HG03439 (cell line): Measurements from ENCODE around the gene PPP1R1A.
A peak's percentile ranks its signal among the peaks of the same experiment; 100 is the strongest.

Experiments used
- ATAC-seq: cut with Tn5 transposase; IDR thresholded peaks from one replicate; pipeline ENCODE4 v1.9.1; 2021; ENCODE audit warnings: mild to moderate bottlenecking, moderate library complexity; ENCODE audit not compliant: unreplicated experiment

The PPP1R1A gene

DNA sequence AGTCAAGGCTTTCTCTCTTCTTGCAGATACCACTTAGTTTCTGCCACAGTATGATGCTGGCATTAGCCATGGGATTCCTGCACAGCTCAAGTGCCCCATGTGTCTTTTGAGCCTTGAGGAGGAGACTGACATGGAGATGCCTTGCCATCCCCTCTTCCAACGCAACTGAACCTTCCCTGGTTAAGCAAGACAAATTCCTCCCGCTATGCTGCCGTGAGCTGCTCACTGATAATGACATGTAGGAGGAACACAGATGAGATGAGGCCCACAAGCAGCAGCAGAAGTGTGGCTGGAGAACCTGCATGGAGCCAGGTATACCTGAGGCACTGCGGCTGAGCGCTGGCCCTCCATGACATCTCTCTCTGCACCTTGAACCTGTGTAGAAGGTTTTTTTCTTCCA lies 15.4 kb upstream of the PPP1R1A start:
- ATAC-seq, result no peak

DNA sequence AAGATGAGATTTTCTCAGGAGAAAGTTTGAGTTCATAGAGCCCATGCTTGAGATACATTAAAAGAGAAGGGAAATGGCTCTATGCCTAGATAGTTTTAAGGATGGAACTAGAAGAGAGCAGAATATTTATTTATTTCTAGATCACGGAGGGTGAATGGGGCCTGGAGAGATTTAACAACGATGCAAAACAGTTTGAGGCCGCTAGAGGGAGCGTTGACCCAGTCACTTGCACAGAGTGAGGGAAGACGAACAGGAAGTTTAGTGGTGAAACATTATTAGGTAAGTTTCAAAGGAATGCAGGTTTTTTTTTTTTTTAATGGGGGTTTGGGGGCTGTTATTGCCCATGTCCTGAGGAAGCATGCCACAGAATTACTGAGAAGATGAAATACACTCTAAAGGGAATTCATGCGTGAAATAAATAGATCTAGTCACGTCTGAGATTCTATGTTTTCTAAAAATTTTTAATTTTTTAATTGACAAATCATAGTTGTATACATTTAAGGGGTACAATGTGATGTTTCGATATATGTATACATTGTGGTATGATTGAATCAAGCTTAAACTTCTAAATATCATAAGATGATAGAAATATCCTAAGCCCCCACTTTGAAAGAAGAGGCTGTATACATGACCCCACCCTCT lies 14.8 kb upstream of the PPP1R1A start:
- peak; percentile 91 for ATAC-seq

DNA sequence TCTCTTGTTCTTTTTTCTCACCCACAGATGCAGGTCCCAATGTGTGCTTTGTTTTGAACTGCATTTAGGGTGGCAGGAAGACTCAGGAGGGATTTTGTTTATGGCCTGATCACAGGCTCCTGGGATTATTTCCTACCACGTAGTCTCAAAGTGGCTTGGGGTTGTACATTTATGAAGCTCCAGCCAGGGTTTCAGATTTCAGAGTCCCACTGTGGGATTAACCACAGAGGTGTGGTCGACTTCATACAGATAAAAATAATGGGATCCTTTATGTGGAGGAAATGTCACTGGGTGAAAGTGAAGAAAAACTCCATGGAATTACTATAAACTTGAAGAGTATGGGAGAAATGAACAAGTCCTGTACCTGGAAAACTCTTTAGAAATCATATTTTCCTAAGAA lies 14.2 kb upstream of the PPP1R1A start:
- no peak for ATAC-seq

DNA sequence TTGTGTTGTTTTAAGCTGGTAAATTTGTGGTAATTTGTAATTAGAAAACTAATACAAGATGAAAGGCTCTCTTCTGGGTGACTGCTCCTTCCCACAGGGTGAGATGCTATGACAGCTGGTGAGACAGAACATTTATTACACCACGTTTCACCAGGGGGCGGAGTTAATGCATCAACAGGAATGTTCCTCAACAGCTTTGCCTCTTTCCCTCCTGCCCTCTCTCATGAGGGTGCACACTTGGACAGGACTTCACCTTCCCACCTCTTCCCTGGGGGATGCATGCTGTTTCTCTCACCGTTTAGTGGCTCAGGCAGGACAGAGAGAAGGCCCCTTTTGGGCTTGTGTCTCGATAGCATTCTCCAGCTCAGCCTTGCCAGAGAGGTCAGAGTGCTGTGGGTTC lies 13.4 kb upstream of the PPP1R1A start:
- no peak for ATAC-seq

DNA sequence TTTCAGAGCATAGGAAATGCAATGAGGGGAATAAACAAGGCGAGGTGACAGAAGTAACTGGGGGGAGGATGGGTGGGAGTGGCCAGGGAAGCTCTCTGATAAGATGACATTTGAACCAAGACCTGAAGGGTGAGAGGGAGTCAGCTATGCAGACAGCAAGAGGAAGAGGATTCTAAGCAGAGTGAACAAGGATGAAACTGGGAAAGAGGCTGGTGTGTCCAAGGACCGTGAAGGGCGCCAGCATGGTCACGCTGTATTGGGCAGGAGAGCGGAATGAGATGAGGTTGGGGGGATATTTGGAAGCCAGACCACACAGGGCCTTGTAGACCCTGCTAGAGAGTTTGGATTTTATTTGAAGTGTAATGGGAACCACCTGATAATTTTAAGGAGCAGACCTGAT lies 10.5 kb upstream of the PPP1R1A start:
- ATAC-seq, result no peak

DNA sequence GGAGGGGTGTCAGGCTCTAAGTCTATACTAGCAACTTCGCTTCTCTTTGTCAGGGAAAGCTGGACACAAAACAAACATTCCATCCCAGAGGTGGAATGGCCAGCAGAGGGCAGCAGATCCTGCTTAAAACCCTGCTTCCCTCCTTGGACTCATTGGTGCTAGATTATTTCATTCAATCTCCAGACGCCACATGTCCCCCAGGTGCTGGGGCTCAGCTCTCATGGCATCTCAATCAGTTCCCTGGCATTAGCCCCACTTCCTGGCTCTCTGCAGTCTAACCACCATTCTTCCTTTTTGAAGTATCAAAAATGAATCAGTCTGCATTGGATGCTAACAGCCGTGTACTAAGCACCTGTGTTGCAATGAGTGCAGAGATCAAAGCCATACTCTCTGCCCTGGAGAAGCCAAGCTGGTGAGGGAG lies 8.1 kb upstream of the PPP1R1A start:
- no peak for ATAC-seq

DNA sequence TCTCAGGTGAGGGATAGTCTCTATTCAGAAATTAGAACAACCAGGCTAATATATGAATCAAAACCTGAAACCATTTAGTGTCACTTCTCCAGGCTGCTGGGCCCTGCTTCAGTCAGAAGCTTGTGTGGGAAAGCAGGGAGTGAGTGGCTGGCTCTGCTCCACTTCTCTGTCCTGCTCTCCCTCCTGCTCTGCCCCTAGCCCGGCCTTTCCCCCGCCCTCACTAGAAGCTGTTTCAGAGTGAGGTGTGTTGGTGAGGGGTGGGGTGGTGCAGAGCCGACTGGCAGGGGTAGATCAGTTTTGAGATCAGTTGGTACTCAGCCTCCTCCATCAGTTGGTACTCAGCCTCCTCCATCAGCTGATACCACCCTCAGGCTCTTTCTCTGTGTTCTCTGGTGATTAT lies 7.0 kb upstream of the PPP1R1A start:
- no peak for ATAC-seq

DNA sequence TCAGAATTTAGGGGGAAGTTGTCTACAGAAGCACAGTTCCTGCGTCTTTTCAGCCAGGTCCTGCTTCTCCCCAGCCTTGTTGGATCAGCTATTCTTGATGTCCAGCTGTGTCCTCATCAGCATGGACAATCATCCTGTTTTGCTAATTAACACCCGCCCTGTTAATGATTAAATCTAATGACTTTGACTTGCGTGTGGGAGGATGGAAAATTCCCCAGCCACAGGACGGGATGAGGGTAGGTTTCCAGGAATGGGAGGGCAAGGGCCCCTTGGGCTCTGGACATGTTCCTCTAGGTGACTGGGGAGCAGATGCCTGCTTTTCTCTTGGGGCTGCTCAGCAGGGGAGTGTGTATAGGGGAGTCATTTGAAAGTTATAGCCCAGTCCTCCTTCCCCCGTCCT lies 5.3 kb upstream of the PPP1R1A start:
- ATAC-seq, result no peak

DNA sequence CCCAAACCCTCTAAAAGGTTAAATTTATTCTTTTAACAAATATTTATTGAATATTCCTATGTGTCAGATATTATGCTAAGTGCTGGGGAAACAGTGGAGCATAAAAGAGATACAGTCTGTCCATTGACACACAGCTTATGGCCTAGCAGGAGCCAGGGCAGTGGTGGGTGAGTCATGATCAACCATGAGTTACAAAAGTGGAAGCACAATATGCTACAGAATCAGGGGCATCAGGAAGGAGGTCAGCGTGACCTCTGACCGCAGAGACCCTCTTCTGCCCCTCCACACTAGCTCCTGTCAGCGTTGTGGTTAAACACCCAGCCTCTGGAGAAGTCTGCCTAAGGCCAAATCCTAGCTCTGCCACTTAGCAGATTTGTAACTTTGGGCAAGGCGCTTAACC lies 4.7 kb upstream of the PPP1R1A start:
- ATAC-seq, result no peak

DNA sequence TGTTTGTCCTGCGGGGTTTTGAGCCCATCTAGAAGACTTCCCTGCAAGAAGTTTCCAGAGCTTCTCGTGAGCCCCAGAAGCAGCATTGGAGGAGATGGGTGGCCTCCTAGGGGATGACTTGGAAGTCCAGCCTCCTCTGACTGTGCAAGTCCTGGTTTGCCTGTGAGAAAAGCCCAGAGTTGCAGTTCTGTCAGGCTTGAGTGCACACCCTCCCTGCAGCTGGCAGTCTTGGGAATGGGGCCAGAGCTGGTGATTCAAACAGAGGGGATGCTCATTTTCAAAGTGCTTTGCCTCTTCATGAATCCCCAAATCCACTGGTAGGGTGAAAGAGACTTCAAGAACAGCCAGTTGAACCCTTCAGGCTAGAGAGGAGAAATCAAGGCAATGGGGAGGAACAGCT lies 3.9 kb upstream of the PPP1R1A start:
- no peak for ATAC-seq

DNA sequence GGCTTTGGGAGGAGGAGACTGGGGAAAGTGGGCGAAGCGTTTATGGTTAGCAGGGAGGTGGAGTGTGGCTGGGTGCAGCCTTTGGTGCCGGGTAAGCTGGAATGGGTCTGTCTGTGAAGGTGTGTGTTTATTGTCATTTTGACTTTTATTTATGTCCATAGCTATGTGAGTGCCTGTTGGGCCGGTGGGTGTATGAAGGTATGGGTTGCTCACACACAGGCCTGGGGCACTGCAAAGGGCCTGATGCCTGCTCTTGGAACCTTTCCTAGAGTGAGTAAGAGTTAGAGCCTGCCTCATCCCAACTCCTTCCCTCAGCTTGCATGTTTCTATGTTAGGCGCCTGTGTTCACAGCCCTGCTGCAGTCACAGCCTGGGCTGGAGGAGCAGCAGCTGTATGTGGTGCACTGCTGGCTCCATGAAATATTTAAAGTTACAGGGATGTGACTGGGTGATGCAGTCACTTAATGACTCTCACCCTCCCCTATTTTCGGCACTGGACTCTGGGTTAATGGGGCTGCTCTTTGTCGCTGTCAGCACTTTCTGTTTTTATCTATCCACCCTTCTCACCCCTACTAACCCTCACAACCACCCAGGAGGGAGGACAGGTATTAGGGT lies 2.6 kb upstream of the PPP1R1A start:
- ATAC-seq, result no peak

DNA sequence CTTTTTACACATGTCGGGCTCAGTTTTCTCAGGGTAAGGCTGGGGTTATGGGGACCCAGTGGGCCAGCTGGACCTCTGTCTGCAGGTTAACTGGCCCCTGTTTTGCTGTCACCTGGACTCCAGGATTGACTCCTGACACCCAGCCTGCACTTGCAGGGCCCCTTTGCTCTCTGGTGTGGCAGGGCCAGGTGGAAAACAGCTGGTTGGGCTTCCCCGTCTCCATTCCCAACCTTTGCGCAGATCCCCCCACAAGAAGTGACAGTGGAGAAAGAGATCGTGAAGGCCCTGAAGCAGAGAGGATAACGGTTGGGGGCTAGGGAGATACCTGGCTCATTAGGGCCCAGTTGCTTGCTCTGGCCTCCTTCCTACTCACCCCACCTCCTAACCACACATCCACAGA lies 1.5 kb upstream of the PPP1R1A start:
- ATAC-seq, result no peak

DNA sequence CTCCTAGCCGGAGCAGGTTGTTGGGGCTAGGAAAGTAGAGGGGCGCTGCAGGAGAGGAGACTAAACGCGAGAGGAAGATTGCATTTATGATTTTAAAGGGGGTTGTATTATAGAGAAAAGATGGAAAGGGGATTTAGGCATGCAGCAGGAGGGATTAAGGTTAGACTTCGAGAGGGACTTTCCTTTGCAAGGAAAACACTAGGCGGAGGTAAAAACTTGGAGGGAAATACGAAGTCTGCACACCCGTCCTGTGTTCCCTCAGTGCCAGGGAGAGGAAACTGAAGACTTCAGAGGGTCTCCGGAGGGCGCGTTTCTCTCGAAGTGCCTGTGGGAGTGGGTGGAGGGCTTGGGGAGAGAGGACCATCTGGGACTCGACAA lies 420 bp upstream of the PPP1R1A start:
- ATAC-seq, result no peak

DNA sequence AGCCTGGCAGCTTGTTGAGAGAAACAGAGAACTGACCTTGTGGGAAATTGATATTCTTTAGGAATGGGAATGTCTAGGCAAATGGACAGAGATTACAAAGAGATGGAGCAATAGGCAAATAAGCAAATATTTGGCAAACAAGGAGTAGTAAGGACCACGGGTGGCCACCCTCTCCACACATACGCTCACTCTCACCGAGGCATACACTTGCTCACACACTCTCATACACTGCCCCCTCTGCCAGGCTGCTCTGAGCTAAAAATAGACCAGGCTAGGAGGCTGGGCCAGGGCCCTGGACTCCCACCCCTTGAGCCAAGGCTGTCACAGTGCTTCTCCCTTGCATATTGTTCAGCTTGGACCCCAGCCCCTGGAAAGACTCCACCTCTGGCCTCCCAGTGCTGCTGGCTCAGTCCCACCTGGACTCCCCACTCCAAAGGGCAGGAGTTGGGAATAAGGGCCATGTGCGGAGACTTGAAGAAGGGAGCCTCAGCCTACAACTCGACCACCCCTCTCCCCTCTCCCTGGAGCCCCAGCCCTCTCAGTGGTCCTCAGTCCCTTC lies 1.1 kb downstream of the PPP1R1A start:
- no peak for ATAC-seq

DNA sequence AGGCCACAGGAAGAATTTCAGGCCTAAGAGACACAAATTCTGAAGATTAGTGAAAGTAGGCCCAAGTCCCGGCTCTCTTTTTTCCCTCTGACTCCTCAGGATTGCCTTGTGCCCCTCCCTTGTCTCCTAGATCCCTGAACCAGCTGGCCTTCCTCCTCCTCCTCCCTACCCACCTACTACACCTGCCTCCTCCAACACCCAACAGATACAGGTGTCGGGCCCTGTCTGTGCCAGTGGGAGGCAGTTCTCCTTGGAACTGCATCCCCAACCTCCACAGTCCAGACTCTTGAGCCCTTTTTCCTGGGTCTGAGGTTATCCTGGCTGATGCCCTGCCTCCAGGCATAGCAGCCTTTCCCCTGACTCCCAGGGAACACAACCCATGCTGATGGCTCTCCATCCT lies 1.8 kb downstream of the PPP1R1A start:
- no peak for ATAC-seq

DNA sequence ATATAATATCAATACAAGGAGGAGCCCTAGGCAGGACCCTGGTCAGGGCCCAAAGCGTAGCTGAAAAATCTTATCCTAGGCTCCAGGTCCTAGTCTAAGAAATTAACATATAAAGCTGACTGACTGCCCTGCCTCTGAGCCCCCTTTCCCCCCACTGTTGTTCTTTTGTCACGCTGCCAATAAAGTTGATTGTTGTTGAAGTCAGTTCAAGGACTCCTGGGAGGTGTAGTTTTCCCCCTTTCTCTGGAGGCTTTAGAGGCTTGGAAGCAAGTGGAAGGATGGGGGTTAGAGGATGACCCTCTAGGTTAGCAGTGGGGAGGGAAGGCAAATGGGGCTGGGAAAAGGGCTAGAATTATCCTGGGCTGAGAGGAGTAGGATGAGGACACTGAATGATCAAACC lies 3.2 kb downstream of the PPP1R1A start:
- ATAC-seq, result no peak

DNA sequence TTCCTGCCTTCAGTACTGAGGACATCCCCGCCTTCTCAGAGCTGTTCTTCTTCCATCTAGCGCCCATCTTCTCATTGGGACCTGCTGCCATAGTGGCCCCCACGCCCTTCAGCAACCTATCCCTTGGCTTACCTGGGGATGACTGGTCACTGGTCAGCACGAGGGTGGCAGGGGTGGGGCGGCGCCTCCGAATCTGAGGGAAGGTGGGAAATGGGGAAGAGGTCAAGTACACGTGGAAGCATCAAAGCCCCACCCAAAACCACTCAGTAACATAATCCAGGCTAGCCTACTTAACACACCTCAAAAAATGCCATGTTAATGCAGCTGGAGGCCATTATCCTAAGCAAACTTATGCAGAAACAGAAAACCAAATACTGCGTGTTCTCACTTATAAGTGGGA lies 4.3 kb downstream of the PPP1R1A start:
- no peak for ATAC-seq

DNA sequence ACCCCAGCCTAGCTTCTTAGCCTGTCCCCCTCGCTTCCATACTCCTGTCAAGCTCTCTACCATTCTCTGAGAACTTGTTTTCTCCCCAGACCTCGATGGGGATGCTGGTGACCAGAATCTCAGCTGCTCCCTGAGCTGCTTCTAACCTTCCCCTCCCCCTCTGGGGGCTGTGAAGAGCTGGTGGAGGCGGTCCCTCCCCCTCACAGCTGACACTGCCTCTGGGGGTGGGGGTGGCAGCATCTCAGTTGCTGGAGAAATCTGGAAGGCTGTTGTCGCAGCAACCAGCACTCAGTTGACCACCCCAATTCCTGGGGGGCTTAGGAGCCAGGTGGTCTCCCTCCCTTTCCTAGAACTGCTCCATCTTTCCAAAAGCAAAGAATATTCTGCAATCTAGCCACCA lies 4.7 kb downstream of the PPP1R1A start:
- ATAC-seq, result no peak

DNA sequence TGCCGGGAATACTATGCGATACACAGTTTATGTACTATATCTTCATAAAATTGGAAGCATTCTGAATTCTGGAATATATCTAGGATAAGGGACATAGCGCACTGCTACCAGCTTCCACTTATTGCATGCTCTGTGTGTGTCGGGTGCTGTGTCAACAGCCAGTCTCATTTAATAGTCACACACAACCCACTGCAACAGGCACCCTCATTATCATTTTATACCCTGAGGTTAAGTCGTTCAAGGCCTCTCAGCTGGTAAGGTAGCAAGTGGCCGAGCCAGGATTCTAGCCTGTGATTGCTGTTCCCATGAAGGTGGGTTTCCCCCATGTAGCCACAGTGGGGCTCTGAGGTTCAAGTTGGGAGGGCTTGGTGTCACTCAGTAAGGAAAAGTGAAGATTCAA lies 7.0 kb downstream of the PPP1R1A start:
- ATAC-seq, result no peak

DNA sequence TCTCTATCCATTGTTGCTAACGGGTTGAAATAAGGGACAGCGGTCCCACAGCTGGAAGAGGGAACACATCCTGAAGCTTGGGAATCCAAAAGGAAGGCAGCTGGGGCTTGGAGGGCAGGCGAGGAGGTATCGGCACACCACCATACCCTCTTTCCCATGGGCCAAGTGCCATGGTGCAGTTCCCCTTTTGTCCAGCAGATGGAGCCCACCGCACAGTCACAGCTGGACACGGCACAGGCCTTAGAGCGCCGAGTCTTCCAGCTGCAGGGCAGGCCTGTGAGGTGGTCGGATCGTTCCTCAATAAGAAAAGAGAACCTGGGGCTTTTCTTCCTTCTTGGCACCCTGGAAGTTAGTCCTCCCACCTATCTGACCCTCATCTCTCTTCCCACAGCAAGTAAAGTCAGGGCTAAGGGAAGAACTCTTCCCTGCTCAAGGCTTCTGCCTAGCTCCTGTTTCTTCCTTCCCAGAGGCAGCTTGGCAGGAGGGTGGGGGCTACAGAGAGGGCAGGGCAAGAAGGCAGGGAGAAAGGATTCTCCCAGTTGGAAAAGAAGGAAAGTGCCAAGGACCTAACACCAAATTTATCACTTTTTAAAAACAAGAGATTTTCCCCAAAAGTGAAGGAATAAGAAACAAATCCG lies 8.6 kb downstream of the PPP1R1A start:
- peak; percentile 88 for ATAC-seq

DNA sequence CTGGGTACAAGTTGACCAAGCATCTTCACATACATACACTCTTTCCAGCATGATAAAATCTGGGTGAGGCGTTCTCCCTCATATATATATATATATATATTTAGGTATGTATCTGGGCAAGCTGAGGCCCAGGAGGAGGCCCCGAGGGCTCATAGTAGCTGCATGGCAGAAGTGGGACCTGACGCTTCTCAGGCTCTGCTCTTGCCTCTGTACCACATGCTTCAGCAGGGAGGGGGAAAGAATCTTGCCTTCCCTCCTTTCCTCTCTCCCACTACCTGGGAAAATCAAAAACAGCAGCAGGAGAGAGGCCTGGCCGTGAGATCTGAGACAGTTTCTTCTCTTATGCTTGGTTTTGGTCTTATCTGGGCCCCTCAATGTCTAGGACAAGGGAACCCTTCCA lies 9.2 kb downstream of the PPP1R1A start:
- ATAC-seq, result no peak

DNA sequence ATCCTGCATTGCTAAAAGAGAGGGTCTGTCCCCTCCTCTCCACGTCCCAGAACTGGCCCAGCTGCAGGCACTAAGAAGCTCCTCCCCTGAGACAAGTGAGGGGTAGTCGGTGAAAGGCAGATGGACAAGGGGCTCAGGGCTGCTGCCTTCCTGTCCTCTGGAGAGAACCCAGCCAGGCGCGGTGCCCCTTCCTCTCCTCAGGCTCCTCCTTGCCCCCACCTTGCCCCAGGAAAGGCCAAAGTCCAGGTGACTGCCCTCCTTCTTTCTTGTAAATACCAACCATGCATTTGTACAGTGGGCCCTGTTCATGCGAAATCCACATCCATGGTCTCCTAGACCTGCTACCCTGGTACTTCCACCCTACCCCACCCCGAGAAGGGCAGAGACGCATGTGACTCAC lies 9.7 kb downstream of the PPP1R1A start:
- ATAC-seq, result no peak
